ENCODE data around the gene OSTF1.

DNA sequence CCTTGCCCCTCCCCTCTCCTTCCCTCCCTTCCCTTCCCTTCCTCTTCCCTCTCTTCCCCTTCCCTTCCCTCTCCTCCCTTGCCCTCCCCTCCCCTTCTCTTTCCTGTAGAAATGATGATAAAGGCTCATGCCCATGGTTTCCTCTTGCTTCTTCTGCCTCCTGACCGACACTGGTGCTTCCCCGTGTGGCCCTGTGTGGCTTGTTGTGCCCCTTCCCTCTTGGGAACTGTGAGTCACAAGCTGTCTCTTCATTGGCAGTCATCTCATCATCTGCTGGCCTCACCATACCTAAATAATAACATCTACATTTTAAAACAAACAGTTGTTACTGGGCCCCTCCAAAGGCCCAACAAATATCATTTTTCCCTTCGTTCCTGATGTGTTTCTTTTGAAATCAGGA lies 48.5 kb upstream of the OSTF1 start:
- TF ChIP-seq, protein P1, sequence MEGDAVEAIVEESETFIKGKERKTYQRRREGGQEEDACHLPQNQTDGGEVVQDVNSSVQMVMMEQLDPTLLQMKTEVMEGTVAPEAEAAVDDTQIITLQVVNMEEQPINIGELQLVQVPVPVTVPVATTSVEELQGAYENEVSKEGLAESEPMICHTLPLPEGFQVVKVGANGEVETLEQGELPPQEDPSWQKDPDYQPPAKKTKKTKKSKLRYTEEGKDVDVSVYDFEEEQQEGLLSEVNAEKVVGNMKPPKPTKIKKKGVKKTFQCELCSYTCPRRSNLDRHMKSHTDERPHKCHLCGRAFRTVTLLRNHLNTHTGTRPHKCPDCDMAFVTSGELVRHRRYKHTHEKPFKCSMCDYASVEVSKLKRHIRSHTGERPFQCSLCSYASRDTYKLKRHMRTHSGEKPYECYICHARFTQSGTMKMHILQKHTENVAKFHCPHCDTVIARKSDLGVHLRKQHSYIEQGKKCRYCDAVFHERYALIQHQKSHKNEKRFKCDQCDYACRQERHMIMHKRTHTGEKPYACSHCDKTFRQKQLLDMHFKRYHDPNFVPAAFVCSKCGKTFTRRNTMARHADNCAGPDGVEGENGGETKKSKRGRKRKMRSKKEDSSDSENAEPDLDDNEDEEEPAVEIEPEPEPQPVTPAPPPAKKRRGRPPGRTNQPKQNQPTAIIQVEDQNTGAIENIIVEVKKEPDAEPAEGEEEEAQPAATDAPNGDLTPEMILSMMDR (IDR thresholded peaks at IDR 0.05) = no peak
- no peak for TF ChIP-seq POLR2A (IDR thresholded peaks at IDR 0.05)

Measured in Peyer's patch (tissue), 4 donors.